Retinal pigment epithelial cell (primary cell): ENCODE results near the gene PRSS48.

Experiments used
- DNase-seq: peaks from one replicate; pipeline ENCODE4 v3.0.0-alpha.2; 2010; ENCODE audit warnings: low read depth
- H3K4me3 ChIP-seq: 2 replicates; pipeline ENCODE4 v1.5.1; 2011; ENCODE audit warnings: mild to moderate bottlenecking, low read length, control low read depth, moderate library complexity
- TF ChIP-seq, protein P1 (sequence below): conservative IDR thresholded peaks from 2 replicates; pipeline ENCODE4 v1.5.1; 2011; ENCODE audit warnings: low read depth, low read length, control low read depth, inconsistent platforms

PRSS48 gene

GRCh38 chr4:151304755-151305154 is 27.8 kb downstream of the PRSS48 start:
- no peak for DNase-seq
- TF ChIP-seq, protein P1, sequence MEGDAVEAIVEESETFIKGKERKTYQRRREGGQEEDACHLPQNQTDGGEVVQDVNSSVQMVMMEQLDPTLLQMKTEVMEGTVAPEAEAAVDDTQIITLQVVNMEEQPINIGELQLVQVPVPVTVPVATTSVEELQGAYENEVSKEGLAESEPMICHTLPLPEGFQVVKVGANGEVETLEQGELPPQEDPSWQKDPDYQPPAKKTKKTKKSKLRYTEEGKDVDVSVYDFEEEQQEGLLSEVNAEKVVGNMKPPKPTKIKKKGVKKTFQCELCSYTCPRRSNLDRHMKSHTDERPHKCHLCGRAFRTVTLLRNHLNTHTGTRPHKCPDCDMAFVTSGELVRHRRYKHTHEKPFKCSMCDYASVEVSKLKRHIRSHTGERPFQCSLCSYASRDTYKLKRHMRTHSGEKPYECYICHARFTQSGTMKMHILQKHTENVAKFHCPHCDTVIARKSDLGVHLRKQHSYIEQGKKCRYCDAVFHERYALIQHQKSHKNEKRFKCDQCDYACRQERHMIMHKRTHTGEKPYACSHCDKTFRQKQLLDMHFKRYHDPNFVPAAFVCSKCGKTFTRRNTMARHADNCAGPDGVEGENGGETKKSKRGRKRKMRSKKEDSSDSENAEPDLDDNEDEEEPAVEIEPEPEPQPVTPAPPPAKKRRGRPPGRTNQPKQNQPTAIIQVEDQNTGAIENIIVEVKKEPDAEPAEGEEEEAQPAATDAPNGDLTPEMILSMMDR, result no peak
- no peak overlapping the region for H3K4me3 ChIP-seq

- TF ChIP-seq, protein P1, result no peak
- H3K4me3 ChIP-seq, result no peak overlapping the region
- no peak for DNase-seq
These were observed 33.3 kb downstream of the PRSS48 start for GRCh38 chr4:151310124-151310728.

GRCh38 chr4:151313306-151314009 is 36.5 kb downstream of the PRSS48 start:
- TF ChIP-seq, protein P1, result no peak
- no peak overlapping the region for H3K4me3 ChIP-seq
- no peak for DNase-seq

- no peak overlapping the region for H3K4me3 ChIP-seq
- TF ChIP-seq, protein P1, result no peak
- DNase-seq, result no peak
These were observed 37.0 kb downstream of the PRSS48 start for GRCh38 chr4:151314010-151314355.

DNA sequence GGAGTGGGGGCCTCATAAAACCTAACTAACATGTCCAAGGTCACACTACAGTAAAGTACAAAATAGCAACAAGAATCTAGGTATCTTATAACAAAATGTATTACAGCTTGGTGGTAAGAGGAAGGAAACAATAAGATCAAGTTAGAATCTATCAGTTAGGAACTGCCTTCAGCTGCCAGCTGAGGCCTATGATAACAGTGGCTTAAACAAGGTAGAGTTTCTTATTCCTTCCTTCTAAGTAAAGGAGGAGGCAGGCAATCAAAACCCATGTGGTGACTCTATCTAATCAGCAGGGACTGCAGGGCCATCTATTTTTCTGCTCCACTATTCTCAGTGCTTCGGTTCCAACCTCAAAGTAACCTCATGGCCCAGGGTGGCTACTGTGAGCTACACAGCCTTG is 37.5 kb downstream of the PRSS48 start:
- TF ChIP-seq, protein P1, result no peak
- H3K4me3 ChIP-seq, result no peak overlapping the region
- no peak for DNase-seq

DNA sequence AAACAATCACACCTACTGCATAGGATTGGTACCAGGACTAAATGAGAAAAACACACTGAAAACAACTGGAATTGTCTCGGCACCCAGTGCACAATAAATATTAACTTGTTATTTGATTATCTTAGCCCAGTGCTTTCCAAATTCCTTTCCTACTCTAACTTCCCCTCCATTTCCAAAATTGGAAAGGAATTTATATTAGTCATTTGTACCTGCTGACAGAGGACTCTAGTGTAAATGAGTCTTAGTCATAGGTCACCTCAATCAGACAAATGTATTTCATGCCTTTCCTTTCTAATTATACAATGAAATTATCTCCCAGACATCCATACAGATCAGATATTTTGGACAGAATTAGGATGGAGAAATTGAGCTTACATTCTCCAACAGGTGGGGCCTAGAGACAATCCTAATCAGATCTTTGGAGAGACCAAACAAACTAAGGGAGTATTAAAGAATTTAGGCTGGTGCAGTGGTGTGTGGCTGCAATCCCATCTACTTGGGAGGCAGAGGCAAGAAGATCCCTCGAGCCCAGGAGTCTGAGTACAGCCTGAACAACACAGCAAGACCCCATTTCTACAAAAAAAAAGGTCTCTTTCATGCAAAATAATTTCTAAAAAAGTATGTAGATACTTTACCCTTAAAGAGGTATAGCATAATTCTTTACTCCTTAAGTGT is 38.4 kb downstream of the PRSS48 start:
- DNase-seq, result no peak
- TF ChIP-seq, protein P1, result no peak
- no peak overlapping the region for H3K4me3 ChIP-seq
